K562 (cell line): ENCODE results near the gene CTSW. TPM values are rescaled to one million over a fixed set of nuclear protein-coding genes. Genes with fewer than 3 reads are reported as not detected.
A peak's percentile ranks its signal among the peaks of the same experiment; 100 is the strongest.

Experiments
- CBX2 ChIP-seq: fragments of 200-600 bp; sonication (generic); IDR thresholded peaks from one replicate; pipeline ENCODE4 v1.6.1; 2012; ENCODE audit warnings: mild to moderate bottlenecking, low read length, inconsistent platforms; ENCODE audit not compliant: insufficient read depth, poor library complexity, severe bottlenecking
- ETS2 ChIP-seq: IDR thresholded peaks from 2 replicates; pipeline ENCODE4 v1.6.1; 2016; ENCODE audit warnings: borderline replicate concordance, missing genetic modification characterization, mild to moderate bottlenecking, moderate library complexity, missing compliant biosample characterization; ENCODE audit not compliant: poor library complexity, severe bottlenecking
- ETV6 ChIP-seq, 3 experiments: fragments of 150-350 bp in 1 of 3; sonication (generic) in 1 of 3; formaldehyde crosslinking in 1 of 3; IDR thresholded peaks; 2 replicates each; pipeline versions ENCODE4 v1.6.1 to v1.8.0; 2014 to 2022; ENCODE audit warnings: borderline replicate concordance in 2 of 3, low read depth in 2 of 3, antibody characterized with exemption in 1 of 3, low read length in 1 of 3, mild to moderate bottlenecking in 1 of 3, missing genetic modification reagents in 1 of 3
- EWSR1 ChIP-seq: fragments of 450-650 bp; IDR thresholded peaks from 2 replicates; pipeline ENCODE4 v1.6.1; 2018; ENCODE audit warnings: borderline replicate concordance, mild to moderate bottlenecking, low read depth, moderate library complexity; ENCODE audit not compliant: partially characterized antibody
- NFRKB ChIP-seq: fragments of 450-650 bp; IDR thresholded peaks from 2 replicates; pipeline ENCODE4 v1.6.1; 2016; ENCODE audit warnings: low read depth
- PHF20 ChIP-seq: fragments of 450-650 bp; IDR thresholded peaks from 2 replicates; pipeline ENCODE4 v1.6.1; 2018; ENCODE audit not compliant: partially characterized antibody
- PHF8 ChIP-seq: fragments of 200-600 bp; sonication (generic); IDR thresholded peaks from 2 replicates; pipeline ENCODE4 v1.6.1; 2012; ENCODE audit warnings: mixed run types, mild to moderate bottlenecking, inconsistent platforms, low read length, moderate library complexity, borderline replicate concordance
- POLR2A ChIP-seq: fragments of 450-650 bp; conservative IDR thresholded peaks from 2 replicates; pipeline ENCODE4 v1.6.1; 2016
- TAF9B ChIP-seq: fragments of 450-650 bp; IDR thresholded peaks from 2 replicates; pipeline ENCODE4 v1.6.1; 2018; ENCODE audit warnings: mild to moderate bottlenecking; ENCODE audit not compliant: partially characterized antibody
- TRIM24 ChIP-seq, 2 experiments: fragments of 450-650 bp; IDR thresholded peaks; 2 replicates each; pipeline ENCODE4 v1.6.1; 2016
- XRCC5 ChIP-seq: fragments of 200-400 bp; formaldehyde crosslinking; IDR thresholded peaks from 2 replicates; pipeline ENCODE4 v1.6.1; 2017; ENCODE audit warnings: low read depth, mild to moderate bottlenecking, low read length
- ZNF3 ChIP-seq: fragments of 250-450 bp; sonication (Bioruptor Pico); IDR thresholded peaks from 2 replicates; pipeline ENCODE4 v1.5.0; 2021; ENCODE audit warnings: mild to moderate bottlenecking, moderate library complexity
- ZNF639 ChIP-seq, 2 experiments: fragments of 200-800 bp in 1 of 2; sonication (Bioruptor generic) in 1 of 2; sonication (generic) in 1 of 2; formaldehyde crosslinking in 1 of 2; IDR thresholded peaks in 1 of 2; conservative IDR thresholded peaks in 1 of 2; 2 replicates each; pipeline versions ENCODE4 v1.5.0 to v1.6.1; 2016 to 2020; ENCODE audit warnings: missing compliant biosample characterization in 1 of 2, missing genetic modification characterization in 1 of 2, missing genetic modification reagents in 1 of 2
- ZNF77 ChIP-seq: fragments of 250-450 bp; sonication (Bioruptor Pico); IDR thresholded peaks from 2 replicates; pipeline ENCODE4 v1.5.0; 2020
- polyA plus RNA-seq, 8 experiments: library from polyadenylated mRNA; depleted of rRNA in 4 of 8; stranded (reverse) in 5 of 8; unstranded in 3 of 8; fragments of >200 nt; fragmentation: Nextera tagmentation in 2 of 8; fragmentation: Illumina TruSeq in 1 of 8; extraction: Ambion mirVana in 2 of 8; extraction: Trizol in 1 of 8; gene quantifications; 2 replicates each; pipeline versions ENCODE4 v1.2.1 to v1.2.3, GENCODE V29; 2011 to 2014; ENCODE audit warnings: inconsistent platforms in 1 of 8, missing spikeins in 1 of 8
- total RNA-seq, 7 experiments: library from RNA; depleted of rRNA in 6 of 7; stranded (reverse); fragments of >200 nt in 6 of 7; fragmentation: Illumina TruSeq in 2 of 7; extraction: Trizol in 2 of 7; gene quantifications; 2 replicates each; pipeline versions ENCODE4 v1.2.1 to v1.2.3, GENCODE V29; 2011 to 2021; ENCODE audit warnings: low replicate concordance in 1 of 7
- TF ChIP-seq, protein P1 (sequence below), 2 experiments: fragments of 450-650 bp; IDR thresholded peaks; 2 replicates each; pipeline ENCODE4 v1.6.1; 2018; ENCODE audit warnings: mild to moderate bottlenecking in 2 of 2, low read depth in 1 of 2; ENCODE audit not compliant: partially characterized antibody in 2 of 2
- TF ChIP-seq, protein P2 (sequence below): sonication (generic); formaldehyde crosslinking; IDR thresholded peaks from 2 replicates; pipeline ENCODE4 v1.8.1; 2023; ENCODE audit warnings: mild to moderate bottlenecking, missing genetic modification reagents
- TF ChIP-seq, protein P3 (sequence below): sonication (generic); formaldehyde crosslinking; IDR thresholded peaks from 2 replicates; pipeline ENCODE4 v1.8.1; 2023; ENCODE audit warnings: mild to moderate bottlenecking, missing genetic modification reagents

CTSW gene
- total and polyA plus RNA-seq, 9 of the 15 experiments (the other 6 are each of a cell fraction or from before 2014, with no cell fraction given), result 0.04 TPM; not detected in 8

DNA sequence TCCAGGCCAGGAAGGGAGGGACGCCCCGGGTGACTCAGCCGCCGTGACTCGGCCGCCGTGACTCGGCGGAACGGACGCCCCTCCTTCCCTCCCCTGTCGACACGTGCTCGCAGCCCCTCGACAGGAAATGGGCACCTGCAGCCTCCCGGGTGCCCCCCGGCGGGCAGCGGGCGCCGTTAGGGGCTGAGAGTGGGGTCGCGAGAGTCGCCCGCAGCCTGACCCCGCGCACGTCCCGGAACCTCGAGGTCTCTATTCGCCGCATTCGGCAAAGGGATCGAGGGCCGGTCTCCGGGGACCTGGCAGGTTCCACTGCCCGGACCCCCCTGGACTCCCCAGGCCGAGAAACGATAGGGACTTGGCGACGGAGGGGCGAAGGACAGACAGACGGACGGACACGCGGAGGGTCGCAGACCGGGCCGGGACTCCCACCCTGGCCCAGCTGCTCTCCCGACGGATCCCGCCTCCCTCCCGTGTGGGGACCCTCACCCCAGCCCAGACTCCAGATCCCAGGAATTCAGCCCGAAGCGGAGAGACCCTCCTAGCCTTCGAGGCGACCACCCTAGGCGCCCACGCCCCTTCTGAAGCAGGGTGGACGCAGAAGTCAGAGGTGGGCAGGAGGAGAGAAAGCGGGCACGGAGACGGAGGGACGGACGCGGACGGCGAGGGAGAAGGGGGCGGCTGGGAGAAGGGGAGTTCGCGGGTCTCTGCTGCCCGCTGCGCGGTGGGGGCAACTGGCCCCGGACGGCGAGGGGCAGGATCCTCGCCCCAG is 19.9 kb downstream of the CTSW start (continued):
- TF ChIP-seq, protein P1, sequence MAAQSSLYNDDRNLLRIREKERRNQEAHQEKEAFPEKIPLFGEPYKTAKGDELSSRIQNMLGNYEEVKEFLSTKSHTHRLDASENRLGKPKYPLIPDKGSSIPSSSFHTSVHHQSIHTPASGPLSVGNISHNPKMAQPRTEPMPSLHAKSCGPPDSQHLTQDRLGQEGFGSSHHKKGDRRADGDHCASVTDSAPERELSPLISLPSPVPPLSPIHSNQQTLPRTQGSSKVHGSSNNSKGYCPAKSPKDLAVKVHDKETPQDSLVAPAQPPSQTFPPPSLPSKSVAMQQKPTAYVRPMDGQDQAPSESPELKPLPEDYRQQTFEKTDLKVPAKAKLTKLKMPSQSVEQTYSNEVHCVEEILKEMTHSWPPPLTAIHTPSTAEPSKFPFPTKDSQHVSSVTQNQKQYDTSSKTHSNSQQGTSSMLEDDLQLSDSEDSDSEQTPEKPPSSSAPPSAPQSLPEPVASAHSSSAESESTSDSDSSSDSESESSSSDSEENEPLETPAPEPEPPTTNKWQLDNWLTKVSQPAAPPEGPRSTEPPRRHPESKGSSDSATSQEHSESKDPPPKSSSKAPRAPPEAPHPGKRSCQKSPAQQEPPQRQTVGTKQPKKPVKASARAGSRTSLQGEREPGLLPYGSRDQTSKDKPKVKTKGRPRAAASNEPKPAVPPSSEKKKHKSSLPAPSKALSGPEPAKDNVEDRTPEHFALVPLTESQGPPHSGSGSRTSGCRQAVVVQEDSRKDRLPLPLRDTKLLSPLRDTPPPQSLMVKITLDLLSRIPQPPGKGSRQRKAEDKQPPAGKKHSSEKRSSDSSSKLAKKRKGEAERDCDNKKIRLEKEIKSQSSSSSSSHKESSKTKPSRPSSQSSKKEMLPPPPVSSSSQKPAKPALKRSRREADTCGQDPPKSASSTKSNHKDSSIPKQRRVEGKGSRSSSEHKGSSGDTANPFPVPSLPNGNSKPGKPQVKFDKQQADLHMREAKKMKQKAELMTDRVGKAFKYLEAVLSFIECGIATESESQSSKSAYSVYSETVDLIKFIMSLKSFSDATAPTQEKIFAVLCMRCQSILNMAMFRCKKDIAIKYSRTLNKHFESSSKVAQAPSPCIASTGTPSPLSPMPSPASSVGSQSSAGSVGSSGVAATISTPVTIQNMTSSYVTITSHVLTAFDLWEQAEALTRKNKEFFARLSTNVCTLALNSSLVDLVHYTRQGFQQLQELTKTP (IDR thresholded peaks at IDR 0.05; ENCODE audit: low read depth in 1 of 2, partially characterized antibody in 2 of 2), result no peak
- peak; percentile 86 for TF ChIP-seq TAF9B
- no peak for TF ChIP-seq PHF20
- TF ChIP-seq PHF8, result peak; percentile 32; the same call in 1 of the 2 replicates
- TF ChIP-seq POLR2A, result peak; percentile 62
- peak; percentile 91 for TF ChIP-seq NFRKB
- TF ChIP-seq CBX2, result no peak
- TF ChIP-seq TRIM24 (IDR thresholded peaks at IDR 0.05), result no peak
- TF ChIP-seq XRCC5, result peak; percentile 87; the same call in 1 of the 2 replicates
- no peak for TF ChIP-seq ETS2 (tag)
- TF ChIP-seq ETV6 (IDR thresholded peaks at IDR 0.05; ENCODE audit: borderline replicate concordance in 1 of 2, low read depth in 2 of 2, low read length in 1 of 2), result no peak
- no peak for TF ChIP-seq ETV6 (CRISPR knock-in tag; IDR thresholded peaks at IDR 0.05; ENCODE audit: borderline replicate concordance)
- TF ChIP-seq ZNF77, result no peak
- TF ChIP-seq, protein P2, sequence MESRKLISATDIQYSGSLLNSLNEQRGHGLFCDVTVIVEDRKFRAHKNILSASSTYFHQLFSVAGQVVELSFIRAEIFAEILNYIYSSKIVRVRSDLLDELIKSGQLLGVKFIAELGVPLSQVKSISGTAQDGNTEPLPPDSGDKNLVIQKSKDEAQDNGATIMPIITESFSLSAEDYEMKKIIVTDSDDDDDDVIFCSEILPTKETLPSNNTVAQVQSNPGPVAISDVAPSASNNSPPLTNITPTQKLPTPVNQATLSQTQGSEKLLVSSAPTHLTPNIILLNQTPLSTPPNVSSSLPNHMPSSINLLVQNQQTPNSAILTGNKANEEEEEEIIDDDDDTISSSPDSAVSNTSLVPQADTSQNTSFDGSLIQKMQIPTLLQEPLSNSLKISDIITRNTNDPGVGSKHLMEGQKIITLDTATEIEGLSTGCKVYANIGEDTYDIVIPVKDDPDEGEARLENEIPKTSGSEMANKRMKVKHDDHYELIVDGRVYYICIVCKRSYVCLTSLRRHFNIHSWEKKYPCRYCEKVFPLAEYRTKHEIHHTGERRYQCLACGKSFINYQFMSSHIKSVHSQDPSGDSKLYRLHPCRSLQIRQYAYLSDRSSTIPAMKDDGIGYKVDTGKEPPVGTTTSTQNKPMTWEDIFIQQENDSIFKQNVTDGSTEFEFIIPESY (CRISPR knock-in tag), result peak; percentile 39; the same call in 1 of the 2 replicates
- TF ChIP-seq, protein P3, sequence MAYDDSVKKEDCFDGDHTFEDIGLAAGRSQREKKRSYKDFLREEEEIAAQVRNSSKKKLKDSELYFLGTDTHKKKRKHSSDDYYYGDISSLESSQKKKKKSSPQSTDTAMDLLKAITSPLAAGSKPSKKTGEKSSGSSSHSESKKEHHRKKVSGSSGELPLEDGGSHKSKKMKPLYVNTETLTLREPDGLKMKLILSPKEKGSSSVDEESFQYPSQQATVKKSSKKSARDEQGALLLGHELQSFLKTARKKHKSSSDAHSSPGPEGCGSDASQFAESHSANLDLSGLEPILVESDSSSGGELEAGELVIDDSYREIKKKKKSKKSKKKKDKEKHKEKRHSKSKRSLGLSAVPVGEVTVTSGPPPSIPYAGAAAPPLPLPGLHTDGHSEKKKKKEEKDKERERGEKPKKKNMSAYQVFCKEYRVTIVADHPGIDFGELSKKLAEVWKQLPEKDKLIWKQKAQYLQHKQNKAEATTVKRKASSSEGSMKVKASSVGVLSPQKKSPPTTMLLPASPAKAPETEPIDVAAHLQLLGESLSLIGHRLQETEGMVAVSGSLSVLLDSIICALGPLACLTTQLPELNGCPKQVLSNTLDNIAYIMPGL (CRISPR knock-in tag), result no peak
- TF ChIP-seq ZNF3 (CRISPR knock-in tag), result no peak
- no peak for TF ChIP-seq EWSR1
- peak in 1 of 2 experiments; percentile 90; a peak in 2 of 4 replicates for TF ChIP-seq ZNF639 (CRISPR knock-in tag; conservative IDR thresholded peaks at IDR 0.05 in 1 of 2, IDR thresholded peaks at IDR 0.05 in 1 of 2)
